GM23338 (cell line): ENCODE data around the gene CDKN2AIPNL.

Source experiments
- CREB1 ChIP-seq: fragments of 250-450 bp; sonication (Bioruptor Pico); IDR thresholded peaks from 2 replicates; pipeline ENCODE4 v1.5.0; 2020; ENCODE audit warnings: low read depth, mild to moderate bottlenecking, moderate library complexity
- CTCF ChIP-seq, 2 experiments: fragments of 200-600 bp in 1 of 2; sonication (generic) in 1 of 2; conservative IDR thresholded peaks; 2 replicates each; pipeline versions ENCODE4 v1.5.1 to v1.6.1; 2016 to 2017; ENCODE audit warnings: antibody characterized with exemption in 2 of 2, low read depth in 2 of 2, mild to moderate bottlenecking in 2 of 2, moderate library complexity in 1 of 2
- EZH2 ChIP-seq: fragments of 200-600 bp; sonication (generic); IDR thresholded peaks from one replicate; pipeline ENCODE4 v1.8.0; 2017; ENCODE audit warnings: antibody characterized with exemption, mild to moderate bottlenecking, low read depth; ENCODE audit not compliant: unreplicated experiment
- EZH2phosphoT487 ChIP-seq: fragments of 200-600 bp; sonication (generic); IDR thresholded peaks from one replicate; pipeline ENCODE4 v1.8.1; 2018; ENCODE audit warnings: antibody characterized with exemption; ENCODE audit not compliant: unreplicated experiment
- JUNB ChIP-seq: IDR thresholded peaks from one replicate; pipeline ENCODE4 v1.6.1; 2016; ENCODE audit warnings: antibody characterized with exemption; ENCODE audit not compliant: unreplicated experiment
- POLR2AphosphoS5 ChIP-seq: IDR thresholded peaks from 2 replicates; pipeline ENCODE4 v1.6.1; 2016; ENCODE audit warnings: antibody characterized with exemption, low read depth
- STAT1 ChIP-seq: IDR thresholded peaks from one replicate; pipeline ENCODE4 v1.6.1; 2016; ENCODE audit warnings: antibody characterized with exemption; ENCODE audit not compliant: unreplicated experiment
- TF ChIP-seq, protein P1 (sequence below): IDR thresholded peaks from one replicate; pipeline ENCODE4 v1.6.1; 2018; ENCODE audit warnings: antibody characterized with exemption; ENCODE audit not compliant: unreplicated experiment
- TF ChIP-seq, protein P2 (sequence below): IDR thresholded peaks from 2 replicates; pipeline ENCODE4 v1.6.1; 2016; ENCODE audit warnings: antibody characterized with exemption

- TF ChIP-seq CTCF (conservative IDR thresholded peaks at IDR 0.05; ENCODE audit: low read depth in 2 of 2) (no peak), EZH2 (no peak), POLR2AphosphoS5 (no peak), EZH2phosphoT487 (no peak), CREB1 (no peak), STAT1 (no peak), JUNB (no peak)
- TF ChIP-seq, protein P1, sequence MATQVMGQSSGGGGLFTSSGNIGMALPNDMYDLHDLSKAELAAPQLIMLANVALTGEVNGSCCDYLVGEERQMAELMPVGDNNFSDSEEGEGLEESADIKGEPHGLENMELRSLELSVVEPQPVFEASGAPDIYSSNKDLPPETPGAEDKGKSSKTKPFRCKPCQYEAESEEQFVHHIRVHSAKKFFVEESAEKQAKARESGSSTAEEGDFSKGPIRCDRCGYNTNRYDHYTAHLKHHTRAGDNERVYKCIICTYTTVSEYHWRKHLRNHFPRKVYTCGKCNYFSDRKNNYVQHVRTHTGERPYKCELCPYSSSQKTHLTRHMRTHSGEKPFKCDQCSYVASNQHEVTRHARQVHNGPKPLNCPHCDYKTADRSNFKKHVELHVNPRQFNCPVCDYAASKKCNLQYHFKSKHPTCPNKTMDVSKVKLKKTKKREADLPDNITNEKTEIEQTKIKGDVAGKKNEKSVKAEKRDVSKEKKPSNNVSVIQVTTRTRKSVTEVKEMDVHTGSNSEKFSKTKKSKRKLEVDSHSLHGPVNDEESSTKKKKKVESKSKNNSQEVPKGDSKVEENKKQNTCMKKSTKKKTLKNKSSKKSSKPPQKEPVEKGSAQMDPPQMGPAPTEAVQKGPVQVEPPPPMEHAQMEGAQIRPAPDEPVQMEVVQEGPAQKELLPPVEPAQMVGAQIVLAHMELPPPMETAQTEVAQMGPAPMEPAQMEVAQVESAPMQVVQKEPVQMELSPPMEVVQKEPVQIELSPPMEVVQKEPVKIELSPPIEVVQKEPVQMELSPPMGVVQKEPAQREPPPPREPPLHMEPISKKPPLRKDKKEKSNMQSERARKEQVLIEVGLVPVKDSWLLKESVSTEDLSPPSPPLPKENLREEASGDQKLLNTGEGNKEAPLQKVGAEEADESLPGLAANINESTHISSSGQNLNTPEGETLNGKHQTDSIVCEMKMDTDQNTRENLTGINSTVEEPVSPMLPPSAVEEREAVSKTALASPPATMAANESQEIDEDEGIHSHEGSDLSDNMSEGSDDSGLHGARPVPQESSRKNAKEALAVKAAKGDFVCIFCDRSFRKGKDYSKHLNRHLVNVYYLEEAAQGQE: no peak
- TF ChIP-seq, protein P2, sequence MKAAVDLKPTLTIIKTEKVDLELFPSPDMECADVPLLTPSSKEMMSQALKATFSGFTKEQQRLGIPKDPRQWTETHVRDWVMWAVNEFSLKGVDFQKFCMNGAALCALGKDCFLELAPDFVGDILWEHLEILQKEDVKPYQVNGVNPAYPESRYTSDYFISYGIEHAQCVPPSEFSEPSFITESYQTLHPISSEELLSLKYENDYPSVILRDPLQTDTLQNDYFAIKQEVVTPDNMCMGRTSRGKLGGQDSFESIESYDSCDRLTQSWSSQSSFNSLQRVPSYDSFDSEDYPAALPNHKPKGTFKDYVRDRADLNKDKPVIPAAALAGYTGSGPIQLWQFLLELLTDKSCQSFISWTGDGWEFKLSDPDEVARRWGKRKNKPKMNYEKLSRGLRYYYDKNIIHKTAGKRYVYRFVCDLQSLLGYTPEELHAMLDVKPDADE: no peak
These were observed 2.4 kb downstream of the CDKN2AIPNL start for GRCh38 chr5:134409321-134409720.
